CD4-positive, alpha-beta T cell (primary cell): ENCODE measurements around the gene KIAA0232. TPM values are rescaled to one million over a fixed set of nuclear protein-coding genes. Genes with fewer than 3 reads are reported as not detected.
A peak's percentile ranks its signal among the peaks of the same experiment; 100 is the strongest.

ENCODE experiments used
- ATAC-seq: fragments of 200-7000 bp; cut with Tn5 transposase; one replicate; pipeline ENCODE4 v1.10.0; 2022; ENCODE audit warnings: mild to moderate bottlenecking; ENCODE audit not compliant: poor library complexity
- CTCF ChIA-PET: fragments of 350-600 bp; sonication (Branson Sonifier 250); formaldehyde crosslinking; loops from one replicate; lab custom pipeline; 2021; ENCODE audit warnings: antibody characterized with exemption, inconsistent platforms; lab: Charles Lee
- POLR2A ChIA-PET: fragments of 350-600 bp; sonication (Branson Sonifier 250); formaldehyde crosslinking; loops from one replicate; lab custom pipeline; 2021; ENCODE audit warnings: antibody characterized with exemption, inconsistent platforms; lab: Charles Lee
- DNase-seq, 14 experiments: peaks; one replicate each; pipeline ENCODE4 v3.0.0-alpha.2; 2013 to 2020; ENCODE audit warnings: mixed read lengths in 2 of 14
- H3K27ac ChIP-seq, 2 donors: one replicate each; pipeline versions ENCODE4 v1.5.1 to v1.7.0; 2013; ENCODE audit warnings: low read length in 2 of 2, low read depth in 1 of 2, mild to moderate bottlenecking in 1 of 2
- H3K27me3 ChIP-seq, 2 experiments: 1 replicate in 1 of 2; 2 replicates in 1 of 2; pipeline versions ENCODE4 v1.6.1 to v1.7.0; 2013; ENCODE audit warnings: low read length in 2 of 2, control low read depth in 1 of 2, mild to moderate bottlenecking in 1 of 2, moderate library complexity in 1 of 2; ENCODE audit not compliant: insufficient read depth in 2 of 2, control insufficient read depth in 1 of 2
- H3K36me3 ChIP-seq: one replicate; pipeline ENCODE4 v1.6.1; 2013; ENCODE audit warnings: low read length, control low read depth; ENCODE audit not compliant: insufficient read depth
- H3K4me1 ChIP-seq: one replicate; pipeline ENCODE4 v1.6.1; 2013; ENCODE audit warnings: low read length, control low read depth; ENCODE audit not compliant: insufficient read depth
- H3K4me3 ChIP-seq: one replicate; pipeline ENCODE4 v1.5.1; 2013; ENCODE audit warnings: mild to moderate bottlenecking, low read length, moderate library complexity
- H3K9me3 ChIP-seq, 2 experiments: 1 replicate in 1 of 2; 2 replicates in 1 of 2; pipeline versions ENCODE4 v1.6.1 to v1.7.0; 2013; ENCODE audit warnings: low read length in 2 of 2, mild to moderate bottlenecking in 2 of 2, control low read depth in 1 of 2, moderate library complexity in 1 of 2; ENCODE audit not compliant: control insufficient read depth in 1 of 2, insufficient read depth in 1 of 2
- H3K27ac Mint-ChIP-seq: one replicate; pipeline ENCODE4 v1.8.0; 2020; ENCODE audit warnings: mixed read lengths
- H3K27me3 Mint-ChIP-seq: one replicate; pipeline ENCODE4 v1.8.0; 2021; ENCODE audit warnings: mixed read lengths
- H3K36me3 Mint-ChIP-seq: one replicate; pipeline ENCODE4 v1.8.0; 2021; ENCODE audit warnings: low read depth, mixed read lengths
- H3K4me1 Mint-ChIP-seq: one replicate; pipeline ENCODE4 v1.8.0; 2021; ENCODE audit warnings: low read depth, mixed read lengths
- H3K4me3 Mint-ChIP-seq: one replicate; pipeline ENCODE4 v1.8.0; 2020; ENCODE audit warnings: mild to moderate bottlenecking, mixed read lengths
- H3K9me3 Mint-ChIP-seq: one replicate; pipeline ENCODE4 v1.8.0; 2020; ENCODE audit warnings: mixed read lengths
- CTCF ChIP-seq: fragments of 200-600 bp; IDR thresholded peaks from one replicate; pipeline ENCODE4 v1.8.0; 2022; ENCODE audit warnings: antibody characterized with exemption, mild to moderate bottlenecking
- intact Hi-C, 2 experiments: fragments of 100-400 bp; cut with DNase I in 1 of 2; cut with micrococcal nuclease in 1 of 2; formaldehyde crosslinking; loops; one replicate each; pipeline versions ENCODE4 v1.15.1 to v1.9.0; 2023 to 2025; cut with DNase I, micrococcal nuclease
- total RNA-seq, 174 experiments: library from RNA in 2 of 174; stranded (reverse) in 2 of 174; gene quantifications; one replicate each; pipeline ENCODE4 v1.2.3 and lab custom pipeline; 2021 to 2026

The KIAA0232 gene
- total RNA-seq, 2 experiments from 2014 or later = 15.3 to 17.8 TPM

- no peak overlapping the region for H3K4me3 ChIP-seq
- H3K27ac ChIP-seq = peak overlapping the region in 1 of 2 donors; percentile 89
- intact Hi-C loops = loop anchor here in 1 of 2 experiments (2.0 kb wide), 1 partner anchor 71 kb away; no protein-coding TSS in a partner anchor
- no peaks in the 10 kb centered on the region for H3K9me3 Mint-ChIP-seq
- no peaks in the 10 kb centered on the region for H3K27me3 ChIP-seq
- H3K27ac Mint-ChIP-seq = peak overlapping the region; percentile 62
- ATAC-seq (no peak), DNase-seq (no peak)
- H3K4me1 Mint-ChIP-seq = peaks cover 83% of the 10 kb centered on the region
- no peaks in the 10 kb centered on the region for H3K36me3 ChIP-seq
- no peak for TF ChIP-seq CTCF
- H3K4me3 Mint-ChIP-seq = no peak overlapping the region
- CTCF ChIA-PET = interaction anchor here (1.0 to 2.2 kb wide), 2 partner anchors 11 to 42 kb away, joined by 3 to 7 read pairs; no protein-coding TSS in a partner anchor
- no peaks in the 10 kb centered on the region for H3K36me3 Mint-ChIP-seq
- peaks cover 97% of the 10 kb centered on the region for H3K4me1 ChIP-seq
- no peaks in the 10 kb centered on the region for H3K9me3 ChIP-seq
- POLR2A ChIA-PET = interaction anchor here (3.6 kb wide), 1 partner anchor 27 kb away, joined by 34 read pairs; no protein-coding TSS in a partner anchor
- no peaks in the 10 kb centered on the region for H3K27me3 Mint-ChIP-seq
Measured at GRCh38 chr4:6915041-6916005, 132.8 kb downstream of the KIAA0232 start.

- Histone ChIP-seq H3K4me1 (peaks cover 97% of the 10 kb centered on the region), H3K27me3 (no peaks in the 10 kb centered on the region), H3K4me3 (peak overlapping the region; percentile 37), H3K36me3 (no peaks in the 10 kb centered on the region), H3K27ac (peak overlapping the region in 1 of 2 donors; percentile 89), H3K9me3 (no peaks in the 10 kb centered on the region)
- H3K9me3 Mint-ChIP-seq = no peaks in the 10 kb centered on the region
- DNase-seq (no peak), ATAC-seq (no peak)
- intact Hi-C loops = loop anchor here in 1 of 2 experiments (2.0 kb wide), 1 partner anchor 71 kb away; no protein-coding TSS in a partner anchor
- H3K4me3 Mint-ChIP-seq = peak overlapping the region; percentile 80
- peaks cover 79% of the 10 kb centered on the region for H3K4me1 Mint-ChIP-seq
- H3K27me3 Mint-ChIP-seq = no peaks in the 10 kb centered on the region
- peak overlapping the region; percentile 90 for H3K27ac Mint-ChIP-seq
- ChIA-PET CTCF (interaction anchor here (1.2 to 2.2 kb wide), 3 partner anchors 10 to 155 kb away, joined by 5 to 7 read pairs (median 6); no protein-coding TSS in a partner anchor), POLR2A (interaction anchor here (1.4 to 3.6 kb wide), 3 partner anchors 8 to 243 kb away, joined by 3 to 34 read pairs (median 25); partner anchors contain the start of gene TBC1D14)
- no peaks in the 10 kb centered on the region for H3K36me3 Mint-ChIP-seq
- TF ChIP-seq CTCF = no peak
Measured at GRCh38 chr4:6916069-6916586, 133.6 kb downstream of the KIAA0232 start.
